Testis (tissue), 2 donors: ENCODE data around the gene CMTM8.

Experiments
- POLR2A ChIP-seq: fragments of 450-650 bp; IDR thresholded peaks from one replicate; pipeline ENCODE4 v1.6.1; 2017; ENCODE audit warnings: antibody characterized with exemption, mild to moderate bottlenecking, moderate library complexity
- TF ChIP-seq, protein P1 (sequence below), 3 experiments: fragments of 450-650 bp in 2 of 3; fragments of 200-600 bp in 1 of 3; sonication (generic) in 1 of 3; IDR thresholded peaks; one replicate each; pipeline ENCODE4 v1.5.1; 2016 to 2019; ENCODE audit warnings: antibody characterized with exemption in 3 of 3, mild to moderate bottlenecking in 2 of 3, moderate library complexity in 1 of 3

GRCh38 chr3:32367442-32367841 lies 129.0 kb downstream of the CMTM8 start:
- TF ChIP-seq, protein P1, sequence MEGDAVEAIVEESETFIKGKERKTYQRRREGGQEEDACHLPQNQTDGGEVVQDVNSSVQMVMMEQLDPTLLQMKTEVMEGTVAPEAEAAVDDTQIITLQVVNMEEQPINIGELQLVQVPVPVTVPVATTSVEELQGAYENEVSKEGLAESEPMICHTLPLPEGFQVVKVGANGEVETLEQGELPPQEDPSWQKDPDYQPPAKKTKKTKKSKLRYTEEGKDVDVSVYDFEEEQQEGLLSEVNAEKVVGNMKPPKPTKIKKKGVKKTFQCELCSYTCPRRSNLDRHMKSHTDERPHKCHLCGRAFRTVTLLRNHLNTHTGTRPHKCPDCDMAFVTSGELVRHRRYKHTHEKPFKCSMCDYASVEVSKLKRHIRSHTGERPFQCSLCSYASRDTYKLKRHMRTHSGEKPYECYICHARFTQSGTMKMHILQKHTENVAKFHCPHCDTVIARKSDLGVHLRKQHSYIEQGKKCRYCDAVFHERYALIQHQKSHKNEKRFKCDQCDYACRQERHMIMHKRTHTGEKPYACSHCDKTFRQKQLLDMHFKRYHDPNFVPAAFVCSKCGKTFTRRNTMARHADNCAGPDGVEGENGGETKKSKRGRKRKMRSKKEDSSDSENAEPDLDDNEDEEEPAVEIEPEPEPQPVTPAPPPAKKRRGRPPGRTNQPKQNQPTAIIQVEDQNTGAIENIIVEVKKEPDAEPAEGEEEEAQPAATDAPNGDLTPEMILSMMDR (IDR thresholded peaks at IDR 0.05): no peak
- no peak for TF ChIP-seq POLR2A
